C4-2B (cell line): Measurements from ENCODE around the gene HLTF.
A peak's percentile ranks its signal among the peaks of the same experiment; 100 is the strongest.

Experiments
- H3K27ac ChIP-seq: fragments of 450-650 bp; 2 replicates; pipeline ENCODE4 v1.5.1; 2017
- CTCF ChIP-seq: fragments of 450-650 bp; conservative IDR thresholded peaks from 2 replicates; pipeline ENCODE4 v1.5.1; 2017; ENCODE audit warnings: mild to moderate bottlenecking
- ZFX ChIP-seq: fragments of 450-650 bp; IDR thresholded peaks from 2 replicates; pipeline ENCODE4 v1.6.1; 2017

HLTF gene

GRCh38 chr3:149122721-149123578 is 36.6 kb upstream of the HLTF start:
- TF ChIP-seq ZFX (no peak), CTCF (no peak)
- no peak overlapping the region for H3K27ac ChIP-seq

GRCh38 chr3:149120051-149120972 is 34.0 kb upstream of the HLTF start:
- H3K27ac ChIP-seq: no peak overlapping the region
- peak; percentile 86 for TF ChIP-seq CTCF
- TF ChIP-seq ZFX: no peak

- H3K27ac ChIP-seq: no peak overlapping the region
- TF ChIP-seq CTCF (no peak), ZFX (no peak)
Observed at GRCh38 chr3:149119466-149119865, 33.1 kb upstream of the HLTF start.

- H3K27ac ChIP-seq: no peak overlapping the region
- TF ChIP-seq ZFX (no peak), CTCF (no peak)
Observed at GRCh38 chr3:149118724-149119123, 32.4 kb upstream of the HLTF start.

GRCh38 chr3:149115114-149115513 is 28.8 kb upstream of the HLTF start:
- no peak for TF ChIP-seq ZFX
- no peak for TF ChIP-seq CTCF
- H3K27ac ChIP-seq: no peak overlapping the region

- TF ChIP-seq CTCF (no peak), ZFX (no peak)
Observed at GRCh38 chr3:149114458-149114857, 28.1 kb upstream of the HLTF start.

GRCh38 chr3:149104484-149104883 is 18.2 kb upstream of the HLTF start:
- no peak overlapping the region for H3K27ac ChIP-seq
- no peak for TF ChIP-seq ZFX

More at GRCh38 chr3:149114458-149114857, 28.1 kb upstream of the HLTF start:
- no peak overlapping the region for H3K27ac ChIP-seq
